HG03520 (cell line): ENCODE results near the gene TET3.

Experiments used
- ATAC-seq: cut with Tn5 transposase; IDR thresholded peaks from one replicate; pipeline ENCODE4 v1.9.1; 2021; ENCODE audit warnings: mild to moderate bottlenecking, moderate library complexity; ENCODE audit not compliant: unreplicated experiment

TET3 gene

DNA sequence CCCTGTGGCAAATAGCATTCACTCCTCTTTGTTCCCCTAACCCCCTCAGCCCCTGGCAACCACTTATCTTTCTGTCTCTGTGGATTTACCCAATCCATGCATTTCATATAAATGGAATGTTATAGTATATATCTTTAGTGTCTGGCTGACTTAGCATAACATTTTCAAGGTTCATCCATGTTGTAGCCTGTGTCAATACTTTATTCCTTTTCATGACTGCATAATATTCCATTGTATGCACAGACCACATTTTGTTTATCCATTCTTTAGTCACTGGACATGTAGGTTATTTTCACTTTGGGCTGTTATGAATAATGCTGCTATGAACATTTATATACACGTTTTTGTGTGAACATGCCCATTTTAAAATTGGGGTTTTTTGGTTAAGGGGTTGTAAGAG lies 42.8 kb downstream of the TET3 start:
- no peak for ATAC-seq

GRCh38 chr2:74028290-74028689 lies 43.6 kb downstream of the TET3 start:
- ATAC-seq = no peak

GRCh38 chr2:74028741-74029140 lies 44.0 kb downstream of the TET3 start:
- ATAC-seq = no peak

DNA sequence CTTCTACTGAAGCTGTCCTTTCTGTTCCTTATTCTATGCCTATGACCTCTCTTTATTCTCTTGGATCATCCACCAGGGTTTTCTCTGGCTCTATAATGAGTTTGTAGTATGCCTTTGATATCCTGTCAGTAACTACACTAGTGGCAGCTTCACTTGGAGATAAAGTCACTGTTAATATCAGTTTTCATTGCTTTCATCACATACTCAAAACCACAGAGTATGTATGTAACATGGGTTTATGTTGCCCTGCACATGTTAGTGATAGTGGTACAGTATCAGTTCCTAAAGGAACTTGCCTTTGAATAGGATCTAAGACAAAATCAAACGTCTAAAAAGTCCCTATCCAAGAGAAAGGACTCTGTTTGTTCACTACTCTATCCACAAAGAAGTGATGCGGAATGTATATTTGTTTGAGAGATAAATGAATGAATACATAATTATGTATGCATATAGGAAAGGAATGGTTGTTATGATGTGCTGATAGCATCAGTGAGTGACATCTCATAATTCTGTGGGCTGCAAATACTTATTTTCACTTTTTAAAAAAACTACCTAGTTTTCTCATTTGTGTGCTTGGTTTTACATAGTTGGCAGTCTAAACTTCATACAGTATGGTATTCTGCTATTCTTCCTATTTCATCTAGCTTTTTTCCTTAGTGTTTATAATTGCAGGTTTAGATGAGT lies 45.1 kb downstream of the TET3 start:
- no peak for ATAC-seq

- ATAC-seq = no peak
Observed at GRCh38 chr2:74031221-74031620, 46.5 kb downstream of the TET3 start.

DNA sequence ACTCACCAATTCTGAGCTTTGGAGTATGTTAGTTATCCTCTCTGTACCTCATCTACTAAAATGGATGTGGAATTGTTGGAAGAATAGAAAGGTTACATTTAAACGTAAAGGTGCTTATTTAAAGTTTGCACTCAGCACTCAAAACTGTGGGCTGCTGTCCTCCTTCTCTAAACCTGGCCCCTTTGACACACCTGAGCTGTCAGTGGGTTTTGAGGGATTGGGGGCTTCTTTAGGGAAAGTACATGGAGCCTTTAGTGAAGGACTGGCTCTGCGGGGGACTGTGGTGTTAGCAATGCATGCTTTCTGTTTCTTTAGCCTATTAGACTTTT lies 47.2 kb downstream of the TET3 start:
- ATAC-seq = no peak

GRCh38 chr2:74033375-74033774 lies 48.7 kb downstream of the TET3 start:
- no peak for ATAC-seq
